ENCODE data around the gene GPATCH2L.

GPATCH2L gene

GRCh38 chr14:76227450-76228050, 75.8 kb downstream of the GPATCH2L start:
- in situ Hi-C loops (cut with MboI; ENCODE audit: low sequenced_read_pairs, unreplicated experiment), result no loop called here
- no peak for DNase-seq (ENCODE audit: low spot score)
- TF ChIP-seq, protein P1, sequence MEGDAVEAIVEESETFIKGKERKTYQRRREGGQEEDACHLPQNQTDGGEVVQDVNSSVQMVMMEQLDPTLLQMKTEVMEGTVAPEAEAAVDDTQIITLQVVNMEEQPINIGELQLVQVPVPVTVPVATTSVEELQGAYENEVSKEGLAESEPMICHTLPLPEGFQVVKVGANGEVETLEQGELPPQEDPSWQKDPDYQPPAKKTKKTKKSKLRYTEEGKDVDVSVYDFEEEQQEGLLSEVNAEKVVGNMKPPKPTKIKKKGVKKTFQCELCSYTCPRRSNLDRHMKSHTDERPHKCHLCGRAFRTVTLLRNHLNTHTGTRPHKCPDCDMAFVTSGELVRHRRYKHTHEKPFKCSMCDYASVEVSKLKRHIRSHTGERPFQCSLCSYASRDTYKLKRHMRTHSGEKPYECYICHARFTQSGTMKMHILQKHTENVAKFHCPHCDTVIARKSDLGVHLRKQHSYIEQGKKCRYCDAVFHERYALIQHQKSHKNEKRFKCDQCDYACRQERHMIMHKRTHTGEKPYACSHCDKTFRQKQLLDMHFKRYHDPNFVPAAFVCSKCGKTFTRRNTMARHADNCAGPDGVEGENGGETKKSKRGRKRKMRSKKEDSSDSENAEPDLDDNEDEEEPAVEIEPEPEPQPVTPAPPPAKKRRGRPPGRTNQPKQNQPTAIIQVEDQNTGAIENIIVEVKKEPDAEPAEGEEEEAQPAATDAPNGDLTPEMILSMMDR (IDR thresholded peaks at IDR 0.05; ENCODE audit: borderline replicate concordance, control extremely low read depth, extremely low read depth, insufficient read depth, missing control alignments), result no peak

DNA sequence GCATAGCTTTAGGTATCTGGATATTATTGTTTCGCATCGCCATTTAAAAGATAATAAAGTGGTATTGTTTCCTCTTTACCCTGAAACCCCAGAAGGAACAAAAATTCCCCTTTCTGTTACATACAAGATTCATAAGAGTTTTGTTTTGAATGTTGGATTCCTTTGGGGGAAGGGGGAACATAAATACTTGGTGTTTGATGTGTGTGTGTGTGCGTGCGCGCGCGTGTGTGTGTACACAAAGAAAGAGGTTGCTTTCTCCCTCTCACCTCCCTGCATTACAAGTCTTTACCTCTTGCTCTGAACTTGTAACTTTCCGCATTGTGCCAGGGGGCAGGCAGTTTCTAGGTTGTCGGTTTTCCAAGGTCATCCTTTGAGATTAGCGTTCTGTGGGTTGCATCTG, 76.4 kb downstream of the GPATCH2L start:
- in situ Hi-C loops (cut with MboI; ENCODE audit: low sequenced_read_pairs, unreplicated experiment), result no loop called here
- TF ChIP-seq, protein P1 (IDR thresholded peaks at IDR 0.05; ENCODE audit: borderline replicate concordance, control extremely low read depth, extremely low read depth, insufficient read depth, missing control alignments), result no peak

DNA sequence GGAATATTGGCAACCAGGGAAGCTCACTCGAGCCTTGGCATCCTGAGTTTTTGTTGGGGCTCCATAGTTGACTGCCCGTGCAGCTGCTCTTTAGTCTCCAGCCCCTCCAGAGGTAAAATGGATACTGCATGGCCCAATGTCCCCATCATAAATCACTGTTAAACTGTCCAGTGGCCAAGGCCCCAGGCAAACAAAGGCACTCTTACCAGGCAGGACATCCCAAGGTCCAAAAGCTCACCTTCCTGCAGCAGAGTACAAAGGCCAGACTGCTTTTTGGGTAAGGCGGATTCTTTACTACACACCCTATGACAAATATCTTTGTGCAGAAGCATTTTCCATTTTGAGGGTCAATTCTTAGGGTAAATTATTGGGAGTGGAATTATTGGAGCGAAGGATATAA, 81.1 kb downstream of the GPATCH2L start:
- DNase-seq (ENCODE audit: low spot score), result no peak
- TF ChIP-seq, protein P1 (IDR thresholded peaks at IDR 0.05; ENCODE audit: borderline replicate concordance, control extremely low read depth, extremely low read depth, insufficient read depth, missing control alignments), result no peak
- in situ Hi-C loops (cut with MboI; ENCODE audit: low sequenced_read_pairs, unreplicated experiment), result no loop called here

More for the DNA sequence above, 76.4 kb downstream of the GPATCH2L start:
- no peak for DNase-seq (ENCODE audit: low spot score)

DNA sequence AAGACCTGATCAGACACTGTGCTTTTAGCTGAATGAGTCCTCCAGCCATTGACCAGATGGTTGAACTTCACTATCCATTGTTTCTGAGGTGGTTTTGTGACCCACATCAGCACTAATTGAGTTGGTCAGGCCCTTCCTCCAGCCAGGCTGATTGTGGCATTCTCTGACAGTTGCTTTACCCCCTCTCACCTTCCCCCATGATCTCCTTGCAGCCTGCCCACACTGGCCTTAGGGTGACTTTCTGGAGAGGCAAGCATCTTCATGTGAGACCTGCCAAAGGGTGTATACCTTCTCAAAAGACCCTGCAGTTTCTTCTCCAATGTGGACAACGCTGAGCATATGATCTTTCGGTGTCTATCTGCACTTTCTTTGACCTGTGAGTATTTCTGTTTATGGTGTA, 83.9 kb downstream of the GPATCH2L start:
- no peak for DNase-seq (ENCODE audit: low spot score)
- in situ Hi-C loops (cut with MboI; ENCODE audit: low sequenced_read_pairs, unreplicated experiment), result no loop called here
- TF ChIP-seq, protein P1 (IDR thresholded peaks at IDR 0.05; ENCODE audit: borderline replicate concordance, control extremely low read depth, extremely low read depth, insufficient read depth, missing control alignments), result no peak

DNA sequence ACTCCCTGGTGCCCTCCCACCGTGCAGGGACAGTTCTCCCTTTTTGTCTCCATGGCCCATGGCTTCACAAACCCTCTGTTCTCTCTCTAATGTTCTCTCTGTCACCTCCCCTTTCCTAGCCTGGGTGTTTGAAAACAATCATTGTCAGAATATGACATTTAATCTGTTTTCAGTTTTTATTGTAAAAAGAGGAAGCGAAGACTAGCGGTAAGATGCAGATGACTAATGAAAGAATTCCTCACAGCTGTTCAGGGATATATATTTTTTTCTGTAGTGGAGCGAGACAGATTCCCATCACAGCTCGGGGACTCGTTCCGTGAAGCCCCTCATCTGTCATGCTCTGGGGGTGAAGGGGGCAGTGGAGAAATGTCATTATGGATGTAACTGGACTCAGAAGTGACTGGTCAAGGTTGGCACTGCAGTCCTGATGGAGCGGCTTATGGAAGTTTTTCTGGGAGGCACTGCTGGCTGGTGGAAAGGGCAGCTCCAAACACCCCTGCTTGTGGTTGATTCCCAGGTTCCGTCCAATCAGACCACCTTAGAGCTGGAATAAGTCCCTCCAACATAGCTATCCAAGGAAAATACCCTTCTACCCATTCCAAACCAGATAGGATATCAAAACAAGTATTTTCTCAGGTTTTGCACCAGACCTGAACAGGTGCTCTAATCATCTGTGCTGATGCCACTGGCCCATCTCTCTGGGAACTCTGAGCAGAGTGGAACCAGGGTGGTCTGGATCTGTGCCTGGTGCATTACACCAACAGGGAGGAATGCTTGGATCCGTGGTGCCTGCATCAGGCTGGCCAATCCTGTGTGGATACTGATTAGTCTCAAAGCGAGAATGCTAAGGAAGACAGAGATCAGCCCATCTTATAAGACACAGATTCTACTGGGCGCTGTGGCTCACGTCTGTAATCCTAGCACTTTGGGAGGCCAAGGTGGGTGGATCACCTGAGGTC, 84.7 kb downstream of the GPATCH2L start:
- TF ChIP-seq, protein P1 (IDR thresholded peaks at IDR 0.05; ENCODE audit: borderline replicate concordance, control extremely low read depth, extremely low read depth, insufficient read depth, missing control alignments), result no peak
- DNase-seq (ENCODE audit: low spot score), result peak; percentile 63
- in situ Hi-C loops (cut with MboI; ENCODE audit: low sequenced_read_pairs, unreplicated experiment), result no loop called here

DNA sequence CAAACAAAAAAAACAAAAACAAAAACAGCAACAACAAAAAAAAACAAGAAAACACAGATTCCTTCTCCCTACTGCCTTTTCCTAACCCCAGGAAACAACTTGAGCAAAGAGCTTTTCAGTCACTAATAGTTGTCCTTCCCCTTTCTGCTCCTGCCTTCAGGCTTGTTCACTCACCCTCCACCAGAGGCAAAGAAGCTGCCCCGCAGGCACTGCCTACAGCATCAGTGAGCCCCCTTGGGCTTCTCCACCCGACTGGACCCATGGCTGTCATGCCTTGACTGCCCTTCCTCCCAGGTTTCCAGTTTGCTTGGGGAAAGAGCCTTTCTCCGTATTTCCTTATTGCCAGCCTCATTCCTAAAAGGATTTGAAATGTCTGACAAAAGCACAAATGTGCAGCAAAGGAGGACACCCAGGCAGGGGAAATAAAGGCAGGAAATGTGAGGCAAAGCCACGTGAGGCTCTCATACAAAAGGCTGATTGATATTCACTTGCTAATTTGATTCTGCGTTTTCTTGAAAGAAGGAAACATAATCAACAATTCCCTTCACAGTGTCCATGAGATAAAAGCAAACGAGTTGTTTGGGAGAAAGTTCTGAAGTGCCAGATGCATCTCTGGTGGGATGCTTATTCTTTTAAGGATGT, 85.7 kb downstream of the GPATCH2L start:
- in situ Hi-C loops (cut with MboI; ENCODE audit: low sequenced_read_pairs, unreplicated experiment), result no loop called here
- TF ChIP-seq, protein P1 (IDR thresholded peaks at IDR 0.05; ENCODE audit: borderline replicate concordance, control extremely low read depth, extremely low read depth, insufficient read depth, missing control alignments), result no peak
- DNase-seq (ENCODE audit: low spot score), result no peak
